Measurements from ENCODE around the gene USP49.
A peak's percentile ranks its signal among the peaks of the same experiment; 100 is the strongest.

USP49 gene

GRCh38 chr6:41785254-41785653 lies 109.9 kb downstream of the USP49 start:
- no peak overlapping the region for H3K27ac Mint-ChIP-seq
- no peaks in the 10 kb centered on the region for H3K9me3 Mint-ChIP-seq
- no peak for DNase-seq
- H3K4me1 Mint-ChIP-seq (ENCODE audit: low read depth in 2 of 2), result peaks cover 8 to 11% of the 10 kb centered on the region in 2 donors
- H3K27me3 Mint-ChIP-seq, result peaks cover 0 to 8% of the 10 kb centered on the region in 2 donors
- peaks cover 33% of the 10 kb centered on the region for H3K36me3 Mint-ChIP-seq (ENCODE audit: insufficient read depth)
- ATAC-seq (replicated peaks), result no peak
- peak overlapping the region; percentile 25 to 95 for H3K4me3 Mint-ChIP-seq

GRCh38 chr6:41784581-41785171 lies 110.5 kb downstream of the USP49 start:
- H3K36me3 Mint-ChIP-seq (ENCODE audit: insufficient read depth), result peaks cover 28% of the 10 kb centered on the region
- H3K27ac Mint-ChIP-seq, result no peak overlapping the region
- no peaks in the 10 kb centered on the region for H3K9me3 Mint-ChIP-seq
- H3K4me3 Mint-ChIP-seq, result peak overlapping the region in 1 of 2 donors; percentile 25
- peaks cover 0 to 8% of the 10 kb centered on the region in 2 donors for H3K27me3 Mint-ChIP-seq
- peaks cover 8 to 10% of the 10 kb centered on the region in 2 donors for H3K4me1 Mint-ChIP-seq (ENCODE audit: low read depth in 2 of 2)
- ATAC-seq (replicated peaks) (no peak), DNase-seq (no peak)

- Mint-ChIP-seq H3K9me3 (no peaks in the 10 kb centered on the region), H3K27me3 (peaks cover 0 to 8% of the 10 kb centered on the region in 2 donors), H3K27ac (peak overlapping the region in 1 of 2 donors; percentile 24), H3K36me3 (ENCODE audit: insufficient read depth) (peaks cover 18% of the 10 kb centered on the region), H3K4me1 (ENCODE audit: low read depth in 2 of 2) (peaks cover 13 to 16% of the 10 kb centered on the region in 2 donors), H3K4me3 (no peak overlapping the region)
- ATAC-seq (replicated peaks) (no peak), DNase-seq (no peak)
Measured at GRCh38 chr6:41783106-41783780, 111.9 kb downstream of the USP49 start.

- H3K27me3 Mint-ChIP-seq, result peaks cover 0 to 8% of the 10 kb centered on the region in 2 donors
- peak overlapping the region; percentile 56 to 63 for H3K4me3 Mint-ChIP-seq
- DNase-seq (no peak), ATAC-seq (replicated peaks) (no peak)
- no peaks in the 10 kb centered on the region for H3K9me3 Mint-ChIP-seq
- peaks cover 3% of the 10 kb centered on the region for H3K36me3 Mint-ChIP-seq (ENCODE audit: insufficient read depth)
- H3K4me1 Mint-ChIP-seq (ENCODE audit: low read depth in 2 of 2), result peaks cover 13 to 16% of the 10 kb centered on the region in 2 donors
- no peak overlapping the region for H3K27ac Mint-ChIP-seq
Measured at GRCh38 chr6:41781366-41781730, 113.8 kb downstream of the USP49 start.

- peaks cover 0 to 8% of the 10 kb centered on the region in 2 donors for H3K27me3 Mint-ChIP-seq
- ATAC-seq (replicated peaks) (no peak), DNase-seq (no peak)
- H3K9me3 Mint-ChIP-seq, result no peaks in the 10 kb centered on the region
- peaks cover 3% of the 10 kb centered on the region for H3K36me3 Mint-ChIP-seq (ENCODE audit: insufficient read depth)
- peaks cover 13 to 16% of the 10 kb centered on the region in 2 donors for H3K4me1 Mint-ChIP-seq (ENCODE audit: low read depth in 2 of 2)
- peak within 1 kb of the TSS; percentile 88 to 89 for H3K4me3 Mint-ChIP-seq
- peak within 1 kb of the TSS; percentile 63 to 86 for H3K27ac Mint-ChIP-seq
Measured at GRCh38 chr6:41780551-41781365, 114.4 kb downstream of the USP49 start, which contains the start of gene PRICKLE4. TSS of gene PRICKLE4 (plus strand) at chr6:41780782. CDS start at chr6:41783474, 2,692 bp downstream.

GRCh38 chr6:41779788-41780550 lies 115.2 kb downstream of the USP49 start, which contains the start of gene FRS3:
TSS of gene FRS3 (minus strand) at chr6:41779900. CDS start at chr6:41776987, 2,913 bp downstream.
- peak within 1 kb of the TSS; percentile 63 to 86 for H3K27ac Mint-ChIP-seq
- H3K4me3 Mint-ChIP-seq, result peak within 1 kb of the TSS; percentile 88 to 89
- peaks cover 3% of the 10 kb centered on the region for H3K36me3 Mint-ChIP-seq (ENCODE audit: insufficient read depth)
- H3K27me3 Mint-ChIP-seq, result peaks cover 0 to 8% of the 10 kb centered on the region in 2 donors
- DNase-seq (peak; percentile 98 to 99 (median 99)), ATAC-seq (replicated peaks) (peak; percentile 95)
- H3K4me1 Mint-ChIP-seq (ENCODE audit: low read depth in 2 of 2), result peaks cover 13 to 16% of the 10 kb centered on the region in 2 donors
- no peaks in the 10 kb centered on the region for H3K9me3 Mint-ChIP-seq

- ATAC-seq (replicated peaks) (no peak), DNase-seq (no peak)
- Mint-ChIP-seq H3K27me3 (peaks cover 0 to 8% of the 10 kb centered on the region in 2 donors), H3K4me1 (ENCODE audit: low read depth in 2 of 2) (peaks cover 13 to 16% of the 10 kb centered on the region in 2 donors), H3K27ac (peak overlapping the region; percentile 63 to 86), H3K4me3 (peak overlapping the region; percentile 85 to 88), H3K9me3 (no peaks in the 10 kb centered on the region), H3K36me3 (ENCODE audit: insufficient read depth) (peaks cover 3% of the 10 kb centered on the region)
Measured at GRCh38 chr6:41779336-41779735, 115.8 kb downstream of the USP49 start.

GRCh38 chr6:41778895-41779294 lies 116.3 kb downstream of the USP49 start:
- Mint-ChIP-seq H3K9me3 (no peaks in the 10 kb centered on the region), H3K27ac (peak overlapping the region; percentile 63 to 86), H3K4me1 (ENCODE audit: low read depth in 2 of 2) (peaks cover 13 to 16% of the 10 kb centered on the region in 2 donors), H3K36me3 (ENCODE audit: insufficient read depth) (peaks cover 3% of the 10 kb centered on the region), H3K4me3 (peak overlapping the region; percentile 85 to 88), H3K27me3 (peaks cover 0 to 8% of the 10 kb centered on the region in 2 donors)
- DNase-seq (no peak), ATAC-seq (replicated peaks) (no peak)

GRCh38 chr6:41777551-41778285 lies 117.5 kb downstream of the USP49 start:
- Mint-ChIP-seq H3K27ac (no peak overlapping the region), H3K4me1 (ENCODE audit: low read depth in 2 of 2) (peaks cover 13 to 16% of the 10 kb centered on the region in 2 donors), H3K9me3 (no peaks in the 10 kb centered on the region), H3K27me3 (peaks cover 0 to 8% of the 10 kb centered on the region in 2 donors), H3K36me3 (ENCODE audit: insufficient read depth) (peaks cover 6% of the 10 kb centered on the region), H3K4me3 (peak overlapping the region in 1 of 2 donors; percentile 88)
- no peak for DNase-seq
- no peak for ATAC-seq (replicated peaks)

- ATAC-seq (replicated peaks) (no peak), DNase-seq (no peak)
- H3K4me1 Mint-ChIP-seq (ENCODE audit: low read depth in 2 of 2), result peaks cover 8 to 11% of the 10 kb centered on the region in 2 donors
- no peak overlapping the region for H3K27ac Mint-ChIP-seq
- no peak overlapping the region for H3K4me3 Mint-ChIP-seq
- H3K9me3 Mint-ChIP-seq, result no peaks in the 10 kb centered on the region
- peaks cover 6% of the 10 kb centered on the region for H3K36me3 Mint-ChIP-seq (ENCODE audit: insufficient read depth)
- no peaks in the 10 kb centered on the region for H3K27me3 Mint-ChIP-seq
Measured at GRCh38 chr6:41775293-41775882, 119.8 kb downstream of the USP49 start.

GRCh38 chr6:41774841-41775240 lies 120.3 kb downstream of the USP49 start:
- Mint-ChIP-seq H3K27ac (no peak overlapping the region), H3K27me3 (no peaks in the 10 kb centered on the region), H3K4me3 (no peak overlapping the region), H3K9me3 (no peaks in the 10 kb centered on the region), H3K36me3 (ENCODE audit: insufficient read depth) (peaks cover 6% of the 10 kb centered on the region), H3K4me1 (ENCODE audit: low read depth in 2 of 2) (peaks cover 6 to 8% of the 10 kb centered on the region in 2 donors)
- DNase-seq (no peak), ATAC-seq (replicated peaks) (no peak)

Data from effector memory CD8-positive, alpha-beta T cell (primary cell).